Vagina (tissue), 2 donors: ENCODE measurements around the gene GJC2.
A peak's percentile ranks its signal among the peaks of the same experiment; 100 is the strongest.

Experiments used
- CTCF ChIP-seq, 3 experiments: fragments of 450-650 bp in 2 of 3; fragments of 200-600 bp in 1 of 3; sonication (generic) in 1 of 3; IDR thresholded peaks; one replicate each; pipeline ENCODE4 v1.5.1; 2017 to 2019; ENCODE audit warnings: antibody characterized with exemption in 3 of 3, mild to moderate bottlenecking in 2 of 3, moderate library complexity in 2 of 3
- POLR2AphosphoS5 ChIP-seq, 2 donors: sonication (generic); formaldehyde crosslinking; IDR thresholded peaks; one replicate each; pipeline ENCODE4 v1.9.0; 2017; ENCODE audit warnings: antibody characterized with exemption in 2 of 2, mild to moderate bottlenecking in 2 of 2, low read depth in 1 of 2; ENCODE audit not compliant: insufficient read depth in 1 of 2

GRCh38 chr1:228109073-228109961 is 40.4 kb upstream of the GJC2 start, which contains the start of gene MRPL55:
- TF ChIP-seq CTCF (IDR thresholded peaks at IDR 0.05) (no peak), POLR2AphosphoS5 (IDR thresholded peaks at IDR 0.05; ENCODE audit: insufficient read depth in 1 of 2, low read depth in 1 of 2) (peak; percentile 99 to 100)
